RWPE2 (cell line): ENCODE data around the gene AFAP1L2.
A peak's percentile ranks its signal among the peaks of the same experiment; 100 is the strongest.

Experiments
- ATAC-seq: fragments of 200-7000 bp; cut with Tn5 transposase; 3 replicates; pipeline ENCODE4 v1.9.1; 2021; ENCODE audit warnings: low read depth
- DNase-seq: peaks from one replicate; pipeline ENCODE4 v3.0.0-alpha.2; 2020; ENCODE audit warnings: low spot score
- H3K27ac ChIP-seq: fragments of 450-650 bp; 2 replicates; pipeline ENCODE4 v1.5.1; 2017; ENCODE audit warnings: mild to moderate bottlenecking; ENCODE audit not compliant: poor library complexity, severe bottlenecking
- H3K27me3 ChIP-seq: fragments of 250-450 bp; sonication (Bioruptor Pico); 2 replicates; pipeline ENCODE4 v1.5.1; 2021; ENCODE audit warnings: mild to moderate bottlenecking, moderate library complexity; ENCODE audit not compliant: insufficient read depth, poor library complexity, severe bottlenecking
- H3K36me3 ChIP-seq: fragments of 250-450 bp; sonication (Bioruptor Pico); 2 replicates; pipeline ENCODE4 v1.5.1; 2020; ENCODE audit warnings: low read depth, mild to moderate bottlenecking, moderate library complexity
- H3K4me1 ChIP-seq: fragments of 250-450 bp; sonication (Bioruptor Pico); 2 replicates; pipeline ENCODE4 v1.5.1; 2021; ENCODE audit warnings: mild to moderate bottlenecking, moderate library complexity; ENCODE audit not compliant: insufficient read depth, poor library complexity, severe bottlenecking
- H3K4me3 ChIP-seq: fragments of 250-450 bp; sonication (Bioruptor Pico); 2 replicates; pipeline ENCODE4 v1.5.1; 2021; ENCODE audit warnings: mild to moderate bottlenecking, moderate library complexity; ENCODE audit not compliant: severe bottlenecking
- H3K9me3 ChIP-seq: fragments of 250-450 bp; sonication (Bioruptor Pico); 2 replicates; pipeline ENCODE4 v1.5.1; 2021; ENCODE audit warnings: mild to moderate bottlenecking, moderate library complexity; ENCODE audit not compliant: severe bottlenecking
- TF ChIP-seq, protein P1 (sequence below): fragments of 450-650 bp; IDR thresholded peaks from one replicate; pipeline ENCODE4 v1.5.1; 2017; ENCODE audit warnings: mild to moderate bottlenecking, moderate library complexity; ENCODE audit not compliant: poor library complexity, severe bottlenecking

Gene AFAP1L2

DNA sequence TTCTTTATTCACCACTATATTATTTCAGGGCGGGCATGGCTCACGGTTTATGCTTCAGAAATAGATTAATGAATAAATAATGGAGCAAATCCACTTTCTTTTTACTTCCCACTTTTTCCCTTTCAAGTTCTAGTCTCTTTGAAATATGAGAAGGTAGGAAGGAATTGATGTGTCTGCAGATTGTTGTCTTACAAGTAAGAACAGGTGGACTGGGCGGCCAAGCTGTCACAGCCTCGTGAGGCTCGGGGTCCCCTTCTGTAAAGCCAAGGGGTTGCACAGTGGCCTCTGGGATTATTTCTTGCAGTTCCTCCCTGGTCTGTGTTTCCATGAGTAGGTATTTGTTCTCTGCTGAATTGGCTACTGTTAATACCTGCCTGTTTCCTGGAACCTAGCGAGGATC lies 154.1 kb downstream of the AFAP1L2 start:
- Histone ChIP-seq H3K27me3 (no peaks in the 10 kb centered on the region), H3K9me3 (no peaks in the 10 kb centered on the region), H3K4me1 (peaks cover 19% of the 10 kb centered on the region), H3K4me3 (no peak overlapping the region), H3K27ac (no peak overlapping the region), H3K36me3 (no peaks in the 10 kb centered on the region)
- TF ChIP-seq, protein P1, sequence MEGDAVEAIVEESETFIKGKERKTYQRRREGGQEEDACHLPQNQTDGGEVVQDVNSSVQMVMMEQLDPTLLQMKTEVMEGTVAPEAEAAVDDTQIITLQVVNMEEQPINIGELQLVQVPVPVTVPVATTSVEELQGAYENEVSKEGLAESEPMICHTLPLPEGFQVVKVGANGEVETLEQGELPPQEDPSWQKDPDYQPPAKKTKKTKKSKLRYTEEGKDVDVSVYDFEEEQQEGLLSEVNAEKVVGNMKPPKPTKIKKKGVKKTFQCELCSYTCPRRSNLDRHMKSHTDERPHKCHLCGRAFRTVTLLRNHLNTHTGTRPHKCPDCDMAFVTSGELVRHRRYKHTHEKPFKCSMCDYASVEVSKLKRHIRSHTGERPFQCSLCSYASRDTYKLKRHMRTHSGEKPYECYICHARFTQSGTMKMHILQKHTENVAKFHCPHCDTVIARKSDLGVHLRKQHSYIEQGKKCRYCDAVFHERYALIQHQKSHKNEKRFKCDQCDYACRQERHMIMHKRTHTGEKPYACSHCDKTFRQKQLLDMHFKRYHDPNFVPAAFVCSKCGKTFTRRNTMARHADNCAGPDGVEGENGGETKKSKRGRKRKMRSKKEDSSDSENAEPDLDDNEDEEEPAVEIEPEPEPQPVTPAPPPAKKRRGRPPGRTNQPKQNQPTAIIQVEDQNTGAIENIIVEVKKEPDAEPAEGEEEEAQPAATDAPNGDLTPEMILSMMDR: no peak
- ATAC-seq (no peak), DNase-seq (no peak)

DNA sequence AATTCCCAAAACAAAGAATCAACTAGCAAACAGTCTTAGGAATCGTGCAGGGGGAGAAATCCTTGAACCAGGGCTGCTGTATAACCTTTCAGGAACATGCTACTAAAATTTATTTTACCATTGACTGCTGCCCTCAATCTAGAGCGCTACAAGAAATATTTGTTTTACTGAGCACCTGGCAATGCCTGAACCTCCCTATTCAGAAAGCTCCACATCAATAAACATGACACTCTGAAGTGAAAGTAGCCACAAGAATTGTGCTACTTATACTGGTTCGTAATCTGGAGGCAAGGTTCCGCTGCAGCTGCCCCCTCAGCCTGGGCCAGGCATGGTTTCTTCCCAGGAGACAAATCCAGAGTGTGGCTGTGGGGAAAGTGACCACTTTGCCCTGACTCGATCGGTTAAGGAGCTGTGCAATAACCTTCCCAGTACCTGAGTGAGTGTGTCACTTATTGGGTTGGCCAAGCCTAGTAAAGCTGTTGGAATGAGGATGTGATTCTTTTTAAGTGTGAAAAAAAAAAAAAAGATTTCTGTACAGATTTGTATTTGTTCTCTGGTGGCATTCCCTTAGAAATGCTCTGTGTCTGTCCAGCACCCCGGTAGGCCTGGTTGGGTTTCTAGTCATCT lies 157.5 kb downstream of the AFAP1L2 start:
- DNase-seq: no peak
- peak overlapping the region; percentile 90 for H3K27ac ChIP-seq
- H3K36me3 ChIP-seq: no peaks in the 10 kb centered on the region
- no peaks in the 10 kb centered on the region for H3K27me3 ChIP-seq
- no peak overlapping the region for H3K4me3 ChIP-seq
- TF ChIP-seq, protein P1: no peak
- ATAC-seq: peak; percentile 57
- no peaks in the 10 kb centered on the region for H3K9me3 ChIP-seq
- peaks cover 39% of the 10 kb centered on the region for H3K4me1 ChIP-seq

DNA sequence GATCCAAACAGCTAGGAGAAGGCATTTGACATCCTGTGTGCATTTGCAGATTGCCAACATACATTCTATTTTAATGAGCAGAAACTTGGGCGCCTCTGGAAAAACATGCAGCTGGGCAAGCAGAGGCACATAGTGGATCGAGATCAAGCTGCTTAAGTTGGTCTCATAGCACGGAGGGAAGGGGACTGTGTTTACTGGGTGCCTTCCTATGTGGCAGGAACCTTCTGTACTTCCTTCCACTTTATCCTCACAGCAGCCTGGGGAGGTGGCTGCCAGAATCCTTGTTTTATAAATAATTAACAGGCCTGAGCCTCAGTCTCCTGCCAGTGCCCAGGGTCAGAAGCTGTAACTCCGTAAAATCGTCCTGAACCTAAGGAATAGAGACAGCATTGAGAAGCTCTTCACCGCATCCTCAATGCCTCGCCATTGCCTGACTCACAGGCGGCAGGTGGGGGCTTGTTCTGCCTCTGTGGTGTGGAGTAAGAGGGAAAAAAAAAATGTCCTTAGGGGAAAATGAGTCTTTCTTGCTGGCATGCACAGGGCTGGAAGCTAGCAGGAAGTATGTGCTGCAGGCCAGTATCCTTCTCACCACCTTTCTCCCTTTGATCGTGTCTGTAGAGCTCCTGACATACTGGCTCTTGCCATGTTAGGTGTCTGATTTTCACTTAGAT lies 159.0 kb downstream of the AFAP1L2 start:
- TF ChIP-seq, protein P1: no peak
- H3K27ac ChIP-seq: peak overlapping the region; percentile 90
- peak; percentile 92 for DNase-seq
- no peak overlapping the region for H3K4me3 ChIP-seq
- H3K27me3 ChIP-seq: no peaks in the 10 kb centered on the region
- H3K4me1 ChIP-seq: peaks cover 39% of the 10 kb centered on the region
- H3K36me3 ChIP-seq: no peaks in the 10 kb centered on the region
- ATAC-seq: peak; percentile 89
- no peaks in the 10 kb centered on the region for H3K9me3 ChIP-seq
